H9 (cell line): ENCODE data around the gene ERICH6. TPM values are rescaled to one million over a fixed set of nuclear protein-coding genes. Genes with fewer than 3 reads are reported as not detected.

Experiments used
- DNase-seq: peaks from one replicate; pipeline ENCODE4 v3.0.0-alpha.2; 2017
- H2AFZ ChIP-seq: one replicate; pipeline ENCODE4 v1.6.1; 2013; ENCODE audit warnings: mild to moderate bottlenecking, low read length, control low read depth, moderate library complexity
- H2AK5ac ChIP-seq: 2 replicates; pipeline ENCODE4 v1.6.1; 2013; ENCODE audit warnings: low read length, control low read depth, mixed read lengths; ENCODE audit not compliant: insufficient read length
- H2BK120ac ChIP-seq: one replicate; pipeline ENCODE4 v1.6.1; 2013; ENCODE audit warnings: low read depth, mild to moderate bottlenecking, low read length, control low read depth, inconsistent platforms; ENCODE audit not compliant: poor library complexity, severe bottlenecking
- H2BK12ac ChIP-seq: 2 replicates; pipeline ENCODE4 v1.6.1; 2013; ENCODE audit warnings: low read length, control low read depth, mixed read lengths, low read depth; ENCODE audit not compliant: insufficient read length
- H2BK15ac ChIP-seq: 2 replicates; pipeline ENCODE4 v1.6.1; 2013; ENCODE audit warnings: low read depth, low read length, control low read depth
- H2BK20ac ChIP-seq: one replicate; pipeline ENCODE4 v1.6.1; 2013; ENCODE audit warnings: low read depth, mild to moderate bottlenecking, low read length, control low read depth, inconsistent platforms; ENCODE audit not compliant: poor library complexity, severe bottlenecking
- H2BK5ac ChIP-seq: 2 replicates; pipeline ENCODE4 v1.6.1; 2013; ENCODE audit warnings: low read length, control low read depth, mixed read lengths; ENCODE audit not compliant: insufficient read length
- H3K14ac ChIP-seq: 2 replicates; pipeline ENCODE4 v1.6.1; 2013; ENCODE audit warnings: low read length, control low read depth; ENCODE audit not compliant: insufficient read depth
- H3K18ac ChIP-seq: 2 replicates; pipeline ENCODE4 v1.6.1; 2013; ENCODE audit warnings: low read depth, mild to moderate bottlenecking, mixed read lengths, low read length, control low read depth; ENCODE audit not compliant: insufficient read length
- H3K23ac ChIP-seq: 2 replicates; pipeline ENCODE4 v1.6.1; 2013; ENCODE audit warnings: low read length, control low read depth, mixed read lengths, low read depth; ENCODE audit not compliant: insufficient read length
- H3K23me2 ChIP-seq: 2 replicates; pipeline ENCODE4 v1.6.1; 2013; ENCODE audit warnings: low read depth, mild to moderate bottlenecking, mixed read lengths, low read length, control low read depth; ENCODE audit not compliant: insufficient read length, poor library complexity, severe bottlenecking
- H3K27ac ChIP-seq: 2 replicates; pipeline ENCODE4 v1.5.1; 2013; ENCODE audit warnings: low read length, control low read depth, mixed read lengths, low read depth; ENCODE audit not compliant: insufficient read length
- H3K27me3 ChIP-seq: 2 replicates; pipeline ENCODE4 v1.6.1; 2013; ENCODE audit warnings: low read length, control low read depth, inconsistent platforms; ENCODE audit not compliant: insufficient read depth
- H3K4ac ChIP-seq: 2 replicates; pipeline ENCODE4 v1.6.1; 2013; ENCODE audit warnings: low read depth, mild to moderate bottlenecking, control low read depth, inconsistent platforms, low read length, moderate library complexity
- H3K4me1 ChIP-seq: 2 replicates; pipeline ENCODE4 v1.6.1; 2013; ENCODE audit warnings: low read length, control low read depth, inconsistent platforms; ENCODE audit not compliant: insufficient read depth
- H3K4me2 ChIP-seq: 2 replicates; pipeline ENCODE4 v1.6.1; 2013; ENCODE audit warnings: low read length, control low read depth, mixed read lengths; ENCODE audit not compliant: insufficient read length, insufficient read depth
- H3K56ac ChIP-seq: 2 replicates; pipeline ENCODE4 v1.6.1; 2013; ENCODE audit warnings: low read depth, mild to moderate bottlenecking, mixed read lengths, low read length, control low read depth; ENCODE audit not compliant: insufficient read length
- H3K79me1 ChIP-seq: 2 replicates; pipeline ENCODE4 v1.6.1; 2013; ENCODE audit warnings: low read depth, mild to moderate bottlenecking, moderate library complexity, low read length, control low read depth, inconsistent platforms; ENCODE audit not compliant: insufficient read depth, poor library complexity, severe bottlenecking
- H3K79me2 ChIP-seq: 2 replicates; pipeline ENCODE4 v1.6.1; 2013; ENCODE audit warnings: low read length, control low read depth, inconsistent platforms; ENCODE audit not compliant: insufficient read depth
- H3K9ac ChIP-seq: 2 replicates; pipeline ENCODE4 v1.6.1; 2013; ENCODE audit warnings: low read length, control low read depth, mixed read lengths; ENCODE audit not compliant: insufficient read length; ENCODE audit errors: extremely low read depth
- H3K9me3 ChIP-seq: one replicate; pipeline ENCODE4 v1.6.1; 2013; ENCODE audit warnings: low read depth, low read length, inconsistent platforms; ENCODE audit not compliant: control insufficient read depth
- H3T11ph ChIP-seq: one replicate; pipeline ENCODE4 v1.6.1; 2013; ENCODE audit warnings: mild to moderate bottlenecking, low read length, control low read depth, inconsistent platforms
- H4K20me1 ChIP-seq: one replicate; pipeline ENCODE4 v1.6.1; 2013; ENCODE audit not compliant: control insufficient read depth, insufficient read length, insufficient read depth
- H4K5ac ChIP-seq: 2 replicates; pipeline ENCODE4 v1.6.1; 2013; ENCODE audit warnings: low read depth, mild to moderate bottlenecking, mixed read lengths, low read length, control low read depth; ENCODE audit not compliant: insufficient read length
- H4K8ac ChIP-seq: replicated peaks from 2 replicates; pipeline ENCODE4 v1.6.1; 2013; ENCODE audit warnings: low read length, control low read depth, mixed read lengths, low read depth; ENCODE audit not compliant: insufficient read length
- H4K91ac ChIP-seq: 2 replicates; pipeline ENCODE4 v1.6.1; 2013; ENCODE audit warnings: low read depth, mild to moderate bottlenecking, moderate library complexity, mixed read lengths, low read length, control low read depth; ENCODE audit not compliant: insufficient read length
- H3K27ac Mint-ChIP-seq, 3 experiments: 2 replicates in 2 of 3; 3 replicates in 1 of 3; pipeline ENCODE4 v1.8.0; 2020 to 2021; ENCODE audit warnings: mixed read lengths in 3 of 3, mild to moderate bottlenecking in 1 of 3, moderate library complexity in 1 of 3
- H3K27me3 Mint-ChIP-seq: 2 replicates; pipeline ENCODE4 v1.8.0; 2021; ENCODE audit warnings: low read depth, mild to moderate bottlenecking, moderate library complexity, mixed read lengths
- H3K36me3 Mint-ChIP-seq, 3 experiments: 2 replicates in 2 of 3; 3 replicates in 1 of 3; pipeline ENCODE4 v1.8.0; 2020 to 2021; ENCODE audit warnings: low read depth in 3 of 3, mixed read lengths in 3 of 3; ENCODE audit not compliant: insufficient read depth in 1 of 3
- H3K4me1 Mint-ChIP-seq, 2 experiments: 2 replicates each; pipeline ENCODE4 v1.8.0; 2020; ENCODE audit warnings: mixed read lengths in 2 of 2
- H3K4me3 Mint-ChIP-seq, 2 experiments: 2 replicates in 1 of 2; 3 replicates in 1 of 2; pipeline ENCODE4 v1.8.0; 2020 to 2021; ENCODE audit warnings: mild to moderate bottlenecking in 2 of 2, mixed read lengths in 2 of 2, moderate library complexity in 1 of 2
- H3K9me3 Mint-ChIP-seq, 2 experiments: 2 replicates in 1 of 2; 3 replicates in 1 of 2; pipeline ENCODE4 v1.8.0; 2020; ENCODE audit warnings: mild to moderate bottlenecking in 2 of 2, mixed read lengths in 2 of 2, moderate library complexity in 1 of 2
- CTCF ChIP-seq: fragments of 200-600 bp; sonication (generic); conservative IDR thresholded peaks from 3 replicates; pipeline ENCODE4 v1.8.0; 2021; ENCODE audit warnings: antibody characterized with exemption, mild to moderate bottlenecking
- WGBS: extraction: QIAGEN DNeasy Blood & Tissue Kit; methylation state at CpG from one replicate; pipeline ENCODE4 v1.1.7; 2013; ENCODE audit warnings: missing lambda C conversion rate, low lambda C conversion rate, mixed read lengths; ENCODE audit not compliant: insufficient read length; ENCODE audit errors: extremely low coverage; 5-methylcytosine and 5-hydroxymethylcytosine counted together
- total RNA-seq: library from RNA; stranded (reverse); gene quantifications from 2 replicates; pipeline ENCODE4 v1.2.1, GENCODE V29; 2021

ERICH6 gene
- total RNA-seq, 1 experiment from 2014 or later, result not detected

- H4K5ac ChIP-seq, result no peak overlapping the region
- H2BK15ac ChIP-seq, result no peak overlapping the region
- no peaks in the 10 kb centered on the region for H3K79me2 ChIP-seq
- H2BK20ac ChIP-seq, result no peak overlapping the region
- Mint-ChIP-seq H3K4me1 (peaks cover 2 to 3% of the 10 kb centered on the region in 2 experiments; a peak in 2 of 4 replicates), H3K27me3 (peaks cover 7% of the 10 kb centered on the region), H3K36me3 (peaks cover under 1 to 6% (median 4%) of the 10 kb centered on the region in 3 experiments; a peak in 3 of 7 replicates), H3K27ac (peak overlapping the region in 1 of 3 experiments; percentile 95; a peak in 2 of 7 replicates), H3K9me3 (peaks cover 0 to 7% of the 10 kb centered on the region in 2 experiments; a peak in 2 of 5 replicates), H3K4me3 (peak overlapping the region; percentile 84 to 86)
- H3K23ac ChIP-seq, result no peak overlapping the region
- peak overlapping the region; percentile 0 for H3K18ac ChIP-seq
- no peaks in the 10 kb centered on the region for H3K4me1 ChIP-seq
- no peak overlapping the region for H2BK12ac ChIP-seq
- DNase-seq, result no peak
- H2AK5ac ChIP-seq, result no peak overlapping the region
- H3K14ac ChIP-seq, result peak overlapping the region; percentile 0; the same call in 1 of the 2 replicates
- H4K91ac ChIP-seq, result no peak overlapping the region
- peaks cover 10% of the 10 kb centered on the region for H3K23me2 ChIP-seq
- H3K56ac ChIP-seq, result no peak overlapping the region
- no peak overlapping the region for H3T11ph ChIP-seq
- H4K8ac ChIP-seq, result no peak overlapping the region
- WGBS, result no CpG with 5 or more reads among the region's 29 CpGs
- no peak overlapping the region for H2BK5ac ChIP-seq
- H3K79me1 ChIP-seq, result no peaks in the 10 kb centered on the region
- H3K27ac ChIP-seq, result no peak overlapping the region
- no peaks in the 10 kb centered on the region for H4K20me1 ChIP-seq
- H3K4ac ChIP-seq, result no peak overlapping the region
- H2BK120ac ChIP-seq, result no peak overlapping the region
- H3K27me3 ChIP-seq, result no peaks in the 10 kb centered on the region
- no peaks in the 10 kb centered on the region for H3K9me3 ChIP-seq
- TF ChIP-seq CTCF, result no peak; the same call in 2 of the 3 replicates
- no peak overlapping the region for H2AFZ ChIP-seq
- peak overlapping the region; percentile 1 for H3K9ac ChIP-seq
- H3K4me2 ChIP-seq, result peak overlapping the region; percentile 12
These were observed 393 bp downstream of the ERICH6 start for GRCh38 chr3:150703299-150703755.
